Endothelial cell of umbilical vein (primary cell): Measurements from ENCODE around the gene TPM4. TPM values are rescaled to one million over a fixed set of nuclear protein-coding genes. Genes with fewer than 3 reads are reported as not detected.

Experiments
- BruUV-seq: library from RNA; stranded (reverse); fragments of 400-500 nt; replicated peaks from 2 replicates; lab custom pipeline; 2021; lab: Mats Ljungman, UMichigan
- CTCF ChIA-PET: fragments of 300-600, 350-600 bp; sonication (Branson Sonifier 250); formaldehyde crosslinking; loops from one replicate; lab custom pipeline; 2021; ENCODE audit warnings: antibody characterized with exemption, inconsistent platforms; lab: Charles Lee
- POLR2A ChIA-PET: fragments of 300-600, 350-600 bp; sonication (Branson Sonifier 250); formaldehyde crosslinking; loops from one replicate; lab custom pipeline; 2021; ENCODE audit warnings: antibody characterized with exemption, inconsistent platforms; lab: Charles Lee
- DNase-seq: peaks from one replicate; pipeline ENCODE4 v3.0.0-alpha.2; 2011; ENCODE audit warnings: low read depth, low spot score
- FAIRE-seq: peaks from 2 replicates; lab custom pipeline; 2011; peaks lifted over from hg19 to GRCh38; lab: Jason Lieb, UNC
- H2AFZ ChIP-seq: 2 replicates; pipeline ENCODE4 v1.6.0; 2012; ENCODE audit warnings: low read depth, low read length, control low read depth, inconsistent platforms
- H3K27ac ChIP-seq: 2 replicates; pipeline ENCODE4 v1.5.1; 2011; ENCODE audit warnings: low read depth, mild to moderate bottlenecking, control low read depth, low read length, moderate library complexity; ENCODE audit not compliant: insufficient read depth
- H3K27me3 ChIP-seq, 2 experiments: 2 replicates each; pipeline versions ENCODE4 v1.6.0 to v1.6.1; 2011; ENCODE audit warnings: low read length in 2 of 2, mixed read lengths in 1 of 2; ENCODE audit not compliant: control insufficient read depth in 2 of 2, insufficient read depth in 2 of 2
- H3K36me3 ChIP-seq, 2 experiments: 2 replicates in 1 of 2; 3 replicates in 1 of 2; pipeline ENCODE4 v1.5.1; 2011; ENCODE audit warnings: low read length in 2 of 2, mild to moderate bottlenecking in 1 of 2, moderate library complexity in 1 of 2; ENCODE audit not compliant: control insufficient read depth in 2 of 2, insufficient read depth in 2 of 2; ENCODE audit errors: extremely low read depth in 1 of 2
- H3K4me1 ChIP-seq: 3 replicates; pipeline ENCODE4 v1.5.1; 2011; ENCODE audit warnings: mild to moderate bottlenecking, low read length; ENCODE audit not compliant: control insufficient read depth, insufficient read depth; ENCODE audit errors: extremely low read depth
- H3K4me2 ChIP-seq: 2 replicates; pipeline ENCODE4 v1.6.1; 2011; ENCODE audit warnings: low read length, control low read depth, mixed read lengths; ENCODE audit not compliant: insufficient read depth
- H3K4me3 ChIP-seq, 3 experiments: fragments of 200-600 bp in 1 of 3; sonication (generic), shearing (Covaris generic) in 1 of 3; replicated peaks in 1 of 3; 2 replicates each; pipeline ENCODE4 v1.5.1; 2011 to 2016; ENCODE audit warnings: control low read depth in 3 of 3, low read length in 3 of 3, mild to moderate bottlenecking in 2 of 3, inconsistent platforms in 1 of 3, low read depth in 1 of 3, moderate library complexity in 1 of 3; ENCODE audit not compliant: insufficient read depth in 1 of 3
- H3K79me2 ChIP-seq: 2 replicates; pipeline ENCODE4 v1.6.0; 2012; ENCODE audit warnings: low read length, inconsistent platforms; ENCODE audit not compliant: control insufficient read depth, insufficient read depth
- H3K9ac ChIP-seq: replicated peaks from 2 replicates; pipeline ENCODE3; 2011; ENCODE audit warnings: low read length, control low read depth; ENCODE audit not compliant: insufficient read depth; ENCODE audit errors: extremely low read depth
- H3K9me1 ChIP-seq: replicated peaks from 3 replicates; pipeline ENCODE4 v1.6.0; 2011; ENCODE audit warnings: mild to moderate bottlenecking, low read length; ENCODE audit not compliant: control insufficient read depth, insufficient read depth; ENCODE audit errors: extremely low read depth
- H3K9me3 ChIP-seq: replicated peaks from 2 replicates; pipeline ENCODE4 v1.5.1; 2012; ENCODE audit warnings: low read length, inconsistent platforms; ENCODE audit not compliant: control insufficient read depth, insufficient read depth
- H4K20me1 ChIP-seq: replicated peaks from 2 replicates; pipeline ENCODE3; 2011; ENCODE audit warnings: mild to moderate bottlenecking, low read length; ENCODE audit not compliant: control insufficient read depth, insufficient read depth; ENCODE audit errors: extremely low read depth
- EZH2 ChIP-seq: IDR thresholded peaks from 2 replicates; pipeline ENCODE4 v1.6.1; 2012; ENCODE audit warnings: borderline replicate concordance, low read depth, mild to moderate bottlenecking, moderate library complexity, low read length, inconsistent platforms; ENCODE audit not compliant: severe bottlenecking
- FOS ChIP-seq: IDR thresholded peaks from 2 replicates; pipeline ENCODE4 v1.6.1; 2011; ENCODE audit warnings: mild to moderate bottlenecking, low read length, moderate library complexity, borderline replicate concordance; ENCODE audit not compliant: insufficient read depth
- GATA2 ChIP-seq: IDR thresholded peaks from 2 replicates; pipeline ENCODE4 v1.7.0; 2011; ENCODE audit warnings: low read depth, mild to moderate bottlenecking, moderate library complexity, mixed read lengths, low read length; ENCODE audit not compliant: insufficient read length, insufficient read depth
- JUN ChIP-seq: IDR thresholded peaks from 2 replicates; pipeline ENCODE4 v1.6.1; 2011; ENCODE audit warnings: borderline replicate concordance, low read depth; ENCODE audit not compliant: insufficient read length, insufficient read depth
- MYC ChIP-seq: IDR thresholded peaks from one replicate; pipeline ENCODE4 v1.6.1; 2011; ENCODE audit warnings: mild to moderate bottlenecking, low read depth, low read length
- POLR2A ChIP-seq: IDR thresholded peaks from 2 replicates; pipeline ENCODE4 v1.6.1; 2012; ENCODE audit warnings: low read depth, mild to moderate bottlenecking, control low read depth, low read length
- POLR2AphosphoS5 ChIP-seq: IDR thresholded peaks from 2 replicates; pipeline ENCODE4 v1.6.1; 2012; ENCODE audit warnings: low read depth, mild to moderate bottlenecking, control low read depth, low read length, moderate library complexity; ENCODE audit not compliant: insufficient read depth
- dilution Hi-C: fragments of 300-500 bp; cut with MboI; formaldehyde crosslinking; loops from one replicate; pipeline ENCODE4 v1.15.0; 2019; ENCODE audit warnings: low sequenced_read_pairs; ENCODE audit not compliant: extremely low pct_ligation_motif_present
- intact Hi-C: fragments of 100-400 bp; cut with micrococcal nuclease; formaldehyde crosslinking; loops from one replicate; pipeline ENCODE4 v1.10.0; 2022
- polyA plus RNA-seq, 4 experiments: library from polyadenylated mRNA; depleted of rRNA in 3 of 4; stranded (reverse) in 3 of 4; unstranded in 1 of 4; fragments of >200 nt; gene quantifications; 2 replicates each; pipeline versions ENCODE4 v1.2.1 to v1.2.3, GENCODE V29; 2011 to 2012; ENCODE audit warnings: missing spikeins in 1 of 4
- total RNA-seq: library from RNA; stranded (reverse); gene quantifications from 2 replicates; pipeline ENCODE4 v1.2.3, GENCODE V29; 2021
- TF ChIP-seq, protein P1 (sequence below): IDR thresholded peaks from 2 replicates; pipeline ENCODE4 v1.6.1; 2011; ENCODE audit not compliant: insufficient read depth, insufficient read length
- TF ChIP-seq, protein P2 (sequence below), 2 donors: IDR thresholded peaks; 1 replicate in 1 of 2; 2 replicates in 1 of 2; pipeline ENCODE4 v1.5.1; 2011; ENCODE audit warnings: low read length in 2 of 2, mild to moderate bottlenecking in 2 of 2, moderate library complexity in 2 of 2, control low read depth in 1 of 2, inconsistent platforms in 1 of 2, low read depth in 1 of 2; ENCODE audit not compliant: insufficient read depth in 1 of 2; ENCODE audit errors: extremely low read depth in 1 of 2

Gene TPM4
- total and polyA plus RNA-seq, 2 donors (not counting 3 experiments of a cell fraction or from before 2014, with no cell fraction given): 430 to 924 TPM

DNA sequence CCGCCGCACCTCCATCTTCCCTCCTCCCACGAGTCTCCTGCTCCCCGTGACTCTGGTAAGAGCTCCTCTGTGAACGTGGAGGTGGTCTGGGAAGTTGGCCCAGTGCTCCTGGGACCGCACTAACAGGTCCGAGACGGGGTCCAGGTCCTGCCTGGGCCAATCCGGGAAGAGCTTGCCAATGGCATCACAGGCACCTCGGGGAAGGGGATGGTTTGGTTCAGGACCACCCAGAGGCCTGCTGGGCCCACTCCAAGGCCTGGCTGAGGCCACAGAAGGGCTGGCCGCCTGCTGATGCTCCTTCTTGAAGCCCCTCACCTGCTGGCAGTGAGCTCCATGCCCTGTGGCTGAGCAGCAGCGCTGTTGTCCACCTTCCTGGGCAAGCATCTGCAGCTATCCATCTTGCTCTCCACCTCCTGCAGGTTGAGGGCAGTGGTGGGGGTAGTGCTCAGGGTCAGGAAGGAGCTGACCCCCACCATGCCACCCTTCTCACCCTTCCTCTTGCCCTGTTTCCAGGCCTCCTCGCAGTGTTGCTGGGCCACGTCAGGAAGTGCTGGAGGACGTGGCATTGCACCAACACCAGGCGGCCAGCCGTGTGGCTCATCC is 41.2 kb upstream of the TPM4 start:
- dilution Hi-C loops: no loop called here
- ChIA-PET CTCF (interaction anchor here (1.1 kb wide), 1 partner anchor 9 kb away, joined by 3 read pairs; no protein-coding TSS in a partner anchor), POLR2A (no interaction called here)
- Histone ChIP-seq H3K36me3 (no peaks in the 10 kb centered on the region), H3K9me1 (no peaks in the 10 kb centered on the region), H3K4me3 (no peak overlapping the region), H3K27ac (no peak overlapping the region), H3K4me2 (no peak overlapping the region), H3K27me3 (no peaks in the 10 kb centered on the region), H2AFZ (no peak overlapping the region), H3K4me1 (no peaks in the 10 kb centered on the region), H4K20me1 (no peaks in the 10 kb centered on the region), H3K9ac (no peak overlapping the region), H3K9me3 (no peaks in the 10 kb centered on the region), H3K79me2 (no peaks in the 10 kb centered on the region)
- no peak for TF ChIP-seq EZH2
- TF ChIP-seq POLR2AphosphoS5: no peak
- TF ChIP-seq FOS: no peak
- TF ChIP-seq POLR2A: no peak
- TF ChIP-seq MYC: no peak
- TF ChIP-seq GATA2: no peak
- TF ChIP-seq JUN: no peak
- TF ChIP-seq, protein P1, sequence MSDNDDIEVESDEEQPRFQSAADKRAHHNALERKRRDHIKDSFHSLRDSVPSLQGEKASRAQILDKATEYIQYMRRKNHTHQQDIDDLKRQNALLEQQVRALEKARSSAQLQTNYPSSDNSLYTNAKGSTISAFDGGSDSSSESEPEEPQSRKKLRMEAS: no peak
- TF ChIP-seq, protein P2, sequence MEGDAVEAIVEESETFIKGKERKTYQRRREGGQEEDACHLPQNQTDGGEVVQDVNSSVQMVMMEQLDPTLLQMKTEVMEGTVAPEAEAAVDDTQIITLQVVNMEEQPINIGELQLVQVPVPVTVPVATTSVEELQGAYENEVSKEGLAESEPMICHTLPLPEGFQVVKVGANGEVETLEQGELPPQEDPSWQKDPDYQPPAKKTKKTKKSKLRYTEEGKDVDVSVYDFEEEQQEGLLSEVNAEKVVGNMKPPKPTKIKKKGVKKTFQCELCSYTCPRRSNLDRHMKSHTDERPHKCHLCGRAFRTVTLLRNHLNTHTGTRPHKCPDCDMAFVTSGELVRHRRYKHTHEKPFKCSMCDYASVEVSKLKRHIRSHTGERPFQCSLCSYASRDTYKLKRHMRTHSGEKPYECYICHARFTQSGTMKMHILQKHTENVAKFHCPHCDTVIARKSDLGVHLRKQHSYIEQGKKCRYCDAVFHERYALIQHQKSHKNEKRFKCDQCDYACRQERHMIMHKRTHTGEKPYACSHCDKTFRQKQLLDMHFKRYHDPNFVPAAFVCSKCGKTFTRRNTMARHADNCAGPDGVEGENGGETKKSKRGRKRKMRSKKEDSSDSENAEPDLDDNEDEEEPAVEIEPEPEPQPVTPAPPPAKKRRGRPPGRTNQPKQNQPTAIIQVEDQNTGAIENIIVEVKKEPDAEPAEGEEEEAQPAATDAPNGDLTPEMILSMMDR (IDR thresholded peaks at IDR 0.05; ENCODE audit: extremely low read depth in 1 of 2, insufficient read depth in 1 of 2, low read depth in 1 of 2, low read length in 2 of 2): no peak
- intact Hi-C loops: no loop called here
- FAIRE-seq (no peak), DNase-seq (no peak)
- BruUV-seq: no TSS peak
